ENCODE measurements around the gene PRKAR1A.
"Not testable (repeated sequence)": the region's sequence is repeated elsewhere in the genome, so short reads cannot be mapped to it uniquely, and the experiment has no call there.

Gene PRKAR1A

GRCh38 chr17:68492394-68493054, 19.7 kb upstream of the PRKAR1A start:
- H3K4me1 ChIP-seq (ENCODE audit: control insufficient read depth, insufficient read depth, low read length, poor library complexity, severe bottlenecking); H3K27ac ChIP-seq (ENCODE audit: low read depth, low read length, severe bottlenecking); H3K4me3 ChIP-seq (ENCODE audit: extremely low read depth, insufficient read depth, low read length, poor library complexity, severe bottlenecking); H3K36me3 ChIP-seq (ENCODE audit: control insufficient read depth, insufficient read depth, low read length); H3K9me3 ChIP-seq (ENCODE audit: control insufficient read depth, low read length): not testable (repeated sequence)
- 95 to 96% methylated on average over 4 to 6 of the region's 8 CpGs for WGBS, 2 experiments (ENCODE audit: insufficient coverage in 2 of 2)

- 90 to 100% methylated on average over 2 to 4 of the region's 4 CpGs for WGBS, 2 experiments (ENCODE audit: insufficient coverage in 2 of 2)
- Histone ChIP-seq H3K27ac (ENCODE audit: low read depth, low read length, severe bottlenecking) (no peak overlapping the region), H3K4me1 (ENCODE audit: control insufficient read depth, insufficient read depth, low read length, poor library complexity, severe bottlenecking) (no peaks in the 10 kb centered on the region), H3K4me3 (ENCODE audit: extremely low read depth, insufficient read depth, low read length, poor library complexity, severe bottlenecking) (no peak overlapping the region), H3K36me3 (ENCODE audit: control insufficient read depth, insufficient read depth, low read length) (no peaks in the 10 kb centered on the region), H3K9me3 (ENCODE audit: control insufficient read depth, low read length) (no peaks in the 10 kb centered on the region)
Measured at GRCh38 chr17:68495081-68495480, 17.1 kb upstream of the PRKAR1A start.

- Histone ChIP-seq H3K4me3 (ENCODE audit: extremely low read depth, insufficient read depth, low read length, poor library complexity, severe bottlenecking) (no peak overlapping the region), H3K4me1 (ENCODE audit: control insufficient read depth, insufficient read depth, low read length, poor library complexity, severe bottlenecking) (no peaks in the 10 kb centered on the region), H3K36me3 (ENCODE audit: control insufficient read depth, insufficient read depth, low read length) (no peaks in the 10 kb centered on the region), H3K9me3 (ENCODE audit: control insufficient read depth, low read length) (no peaks in the 10 kb centered on the region), H3K27ac (ENCODE audit: low read depth, low read length, severe bottlenecking) (no peak overlapping the region)
- WGBS, 2 experiments (ENCODE audit: insufficient coverage in 2 of 2), result 63% methylated on average over 3 of the region's 3 CpGs
Measured at GRCh38 chr17:68497885-68498319, 14.3 kb upstream of the PRKAR1A start.

- no peak overlapping the region for H3K27ac ChIP-seq (ENCODE audit: low read depth, low read length, severe bottlenecking)
- H3K4me3 ChIP-seq (ENCODE audit: extremely low read depth, insufficient read depth, low read length, poor library complexity, severe bottlenecking), result no peak overlapping the region
- WGBS, 2 experiments (ENCODE audit: insufficient coverage in 2 of 2), result 78 to 91% methylated on average over 5 of the region's 7 CpGs
- H3K4me1 ChIP-seq (ENCODE audit: control insufficient read depth, insufficient read depth, low read length, poor library complexity, severe bottlenecking), result no peaks in the 10 kb centered on the region
- H3K9me3 ChIP-seq (ENCODE audit: control insufficient read depth, low read length), result no peaks in the 10 kb centered on the region
- no peaks in the 10 kb centered on the region for H3K36me3 ChIP-seq (ENCODE audit: control insufficient read depth, insufficient read depth, low read length)
Measured at GRCh38 chr17:68498479-68499326, 13.5 kb upstream of the PRKAR1A start.

- H3K27ac ChIP-seq (ENCODE audit: low read depth, low read length, severe bottlenecking), result no peak overlapping the region
- no peaks in the 10 kb centered on the region for H3K9me3 ChIP-seq (ENCODE audit: control insufficient read depth, low read length)
- H3K4me1 ChIP-seq (ENCODE audit: control insufficient read depth, insufficient read depth, low read length, poor library complexity, severe bottlenecking), result no peaks in the 10 kb centered on the region
- H3K36me3 ChIP-seq (ENCODE audit: control insufficient read depth, insufficient read depth, low read length), result no peaks in the 10 kb centered on the region
- 77 to 100% methylated on average over 3 of the region's 5 CpGs for WGBS, 2 experiments (ENCODE audit: insufficient coverage in 2 of 2)
- no peak overlapping the region for H3K4me3 ChIP-seq (ENCODE audit: extremely low read depth, insufficient read depth, low read length, poor library complexity, severe bottlenecking)
Measured at GRCh38 chr17:68499587-68499986, 12.6 kb upstream of the PRKAR1A start.

GRCh38 chr17:68501074-68501473, 11.2 kb upstream of the PRKAR1A start:
- Histone ChIP-seq H3K36me3 (ENCODE audit: control insufficient read depth, insufficient read depth, low read length) (no peaks in the 10 kb centered on the region), H3K9me3 (ENCODE audit: control insufficient read depth, low read length) (no peaks in the 10 kb centered on the region), H3K4me3 (ENCODE audit: extremely low read depth, insufficient read depth, low read length, poor library complexity, severe bottlenecking) (no peak overlapping the region), H3K27ac (ENCODE audit: low read depth, low read length, severe bottlenecking) (no peak overlapping the region), H3K4me1 (ENCODE audit: control insufficient read depth, insufficient read depth, low read length, poor library complexity, severe bottlenecking) (no peaks in the 10 kb centered on the region)
- WGBS, 2 experiments (ENCODE audit: insufficient coverage in 2 of 2), result 82 to 87% methylated on average over 3 of the region's 3 CpGs

- Histone ChIP-seq H3K4me1 (ENCODE audit: control insufficient read depth, insufficient read depth, low read length, poor library complexity, severe bottlenecking) (peaks cover 13% of the 10 kb centered on the region), H3K27ac (ENCODE audit: low read depth, low read length, severe bottlenecking) (no peak overlapping the region), H3K4me3 (ENCODE audit: extremely low read depth, insufficient read depth, low read length, poor library complexity, severe bottlenecking) (no peak overlapping the region), H3K36me3 (ENCODE audit: control insufficient read depth, insufficient read depth, low read length) (no peaks in the 10 kb centered on the region), H3K9me3 (ENCODE audit: control insufficient read depth, low read length) (no peaks in the 10 kb centered on the region)
- 91 to 100% methylated on average over 1 of the region's 1 CpG for WGBS, 2 experiments (ENCODE audit: insufficient coverage in 2 of 2)
Measured at GRCh38 chr17:68505951-68506350, 6.3 kb upstream of the PRKAR1A start.

GRCh38 chr17:68507576-68507975, 4.7 kb upstream of the PRKAR1A start:
- peaks cover 13% of the 10 kb centered on the region for H3K4me1 ChIP-seq (ENCODE audit: control insufficient read depth, insufficient read depth, low read length, poor library complexity, severe bottlenecking)
- WGBS, 2 experiments (ENCODE audit: insufficient coverage in 2 of 2), result 79 to 81% methylated on average over 2 to 3 of the region's 3 CpGs
- H3K36me3 ChIP-seq (ENCODE audit: control insufficient read depth, insufficient read depth, low read length), result no peaks in the 10 kb centered on the region

GRCh38 chr17:68509141-68510057, 2.8 kb upstream of the PRKAR1A start:
- H3K9me3 ChIP-seq (ENCODE audit: control insufficient read depth, low read length), result no peaks in the 10 kb centered on the region
- peaks cover 13% of the 10 kb centered on the region for H3K4me1 ChIP-seq (ENCODE audit: control insufficient read depth, insufficient read depth, low read length, poor library complexity, severe bottlenecking)
- no peak overlapping the region for H3K4me3 ChIP-seq (ENCODE audit: extremely low read depth, insufficient read depth, low read length, poor library complexity, severe bottlenecking)
- 83 to 86% methylated on average over 6 to 7 of the region's 9 CpGs for whole genome bisulfite sequencing, 2 experiments (ENCODE audit: insufficient coverage in 2 of 2)
- H3K36me3 ChIP-seq (ENCODE audit: control insufficient read depth, insufficient read depth, low read length), result no peaks in the 10 kb centered on the region
- H3K27ac ChIP-seq (ENCODE audit: low read depth, low read length, severe bottlenecking), result no peak overlapping the region

More at GRCh38 chr17:68507576-68507975, 4.7 kb upstream of the PRKAR1A start:
- H3K4me3 ChIP-seq (ENCODE audit: extremely low read depth, insufficient read depth, low read length, poor library complexity, severe bottlenecking), result no peak overlapping the region
- no peaks in the 10 kb centered on the region for H3K9me3 ChIP-seq (ENCODE audit: control insufficient read depth, low read length)
- H3K27ac ChIP-seq (ENCODE audit: low read depth, low read length, severe bottlenecking), result no peak overlapping the region

- peaks cover 16% of the 10 kb centered on the region for H3K4me1 ChIP-seq (ENCODE audit: control insufficient read depth, insufficient read depth, low read length, poor library complexity, severe bottlenecking)
- 6 to 14% methylated on average over 7 to 8 of the region's 10 CpGs for WGBS, 2 experiments (ENCODE audit: insufficient coverage in 2 of 2)
- H3K9me3 ChIP-seq (ENCODE audit: control insufficient read depth, low read length), result no peaks in the 10 kb centered on the region
- peak overlapping the region; percentile 98 for H3K27ac ChIP-seq (ENCODE audit: low read depth, low read length, severe bottlenecking)
- H3K4me3 ChIP-seq (ENCODE audit: extremely low read depth, insufficient read depth, low read length, poor library complexity, severe bottlenecking), result peak overlapping the region; percentile 83
- peaks cover 16% of the 10 kb centered on the region for H3K36me3 ChIP-seq (ENCODE audit: control insufficient read depth, insufficient read depth, low read length)
Measured at GRCh38 chr17:68511254-68511670, 968 bp upstream of the PRKAR1A start.

Data from mesodermal cell (in vitro differentiated cells).